ENCODE data around the gene ABCE1.

ABCE1 gene

DNA sequence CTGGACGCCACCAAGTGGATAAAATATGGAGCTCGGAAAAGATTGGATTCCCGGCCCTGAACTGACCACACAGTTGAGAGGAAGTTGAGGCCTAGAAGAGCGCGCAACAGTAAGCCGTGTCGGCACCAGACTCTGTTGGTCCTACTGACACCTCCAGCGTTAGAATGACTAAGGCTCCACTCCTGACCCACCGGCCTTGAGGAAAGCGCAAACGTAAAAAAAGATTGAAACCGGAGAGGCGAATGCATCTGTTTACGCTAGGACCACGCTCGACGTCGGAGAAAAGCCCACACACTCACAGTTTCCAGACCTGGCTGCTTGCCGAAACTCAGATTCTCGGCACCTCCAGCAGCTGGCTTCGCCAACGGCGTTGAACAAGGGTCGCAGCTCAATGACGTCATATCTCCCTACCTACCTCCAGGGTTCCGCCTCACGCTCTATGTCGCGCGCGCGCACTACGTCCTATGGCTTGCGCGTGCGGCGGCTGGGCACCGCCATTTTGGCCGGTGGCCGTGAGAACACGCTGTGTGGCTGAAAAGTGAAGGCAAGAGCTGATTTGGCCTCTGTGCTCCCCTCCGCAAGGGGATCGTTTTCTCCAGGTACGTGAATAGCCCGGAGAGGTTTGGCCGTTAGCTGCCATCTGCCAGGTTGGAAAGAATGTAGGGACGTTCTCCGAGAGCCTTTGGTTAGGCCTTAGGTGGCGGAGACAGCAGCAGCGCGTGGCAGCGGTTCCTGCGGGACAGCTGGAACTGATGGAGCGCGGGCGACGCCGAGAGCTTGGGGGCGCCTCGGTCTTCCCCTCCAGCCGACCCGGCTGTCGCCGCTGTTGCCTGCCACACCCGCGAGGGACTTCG lies at the start of gene ABCE1, which contains the start of gene ANAPC10:
Gene ABCE1 (plus strand): TSS at position 491 of the 854 bp plus-strand sequence. CDS start 6,102 bp downstream, outside the sequence.
Gene ANAPC10 (minus strand): TSS at position 376 of the 854 bp plus-strand sequence. CDS start 2,097 bp downstream, outside the sequence.
- DNase-seq = peak; percentile 95 to 96

GRCh38 chr4:145048817-145049216 lies 49.3 kb upstream of the ABCE1 start:
- DNase-seq = no peak

GRCh38 chr4:145049241-145049640 lies 48.9 kb upstream of the ABCE1 start:
- DNase-seq = no peak

DNA sequence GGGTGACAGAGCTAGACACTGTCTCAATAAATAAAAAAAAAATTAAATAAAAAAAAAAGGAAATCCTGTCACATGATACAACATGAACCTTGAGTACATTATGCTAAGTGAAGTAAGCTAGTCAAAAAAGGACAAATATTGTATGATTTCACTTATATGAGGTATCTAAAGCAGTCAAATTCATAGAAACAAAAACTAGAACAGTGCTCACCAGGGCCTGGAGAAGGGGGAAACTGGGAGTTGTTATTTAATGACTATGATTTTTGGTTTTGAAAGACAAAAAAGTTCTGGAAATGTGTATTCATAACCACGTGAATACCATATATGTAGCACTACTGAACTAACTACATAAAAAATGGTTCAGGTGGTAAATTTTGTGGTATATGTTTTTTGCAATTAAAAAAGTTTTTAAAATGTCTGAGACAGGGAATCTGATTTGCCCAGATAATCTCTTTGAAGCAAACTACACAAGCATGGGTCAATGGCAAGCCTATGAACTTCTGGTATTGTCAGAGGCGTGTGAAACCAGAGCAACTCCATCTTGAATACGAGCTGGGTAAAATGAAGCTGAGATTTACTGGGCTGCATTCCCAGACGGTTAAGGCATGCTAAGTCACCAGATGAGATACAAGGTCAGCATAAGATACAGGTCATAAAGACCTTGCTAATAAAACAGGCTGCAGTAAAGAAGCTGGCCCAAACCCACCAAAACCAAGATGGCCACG lies 42.4 kb upstream of the ABCE1 start:
- no peak for DNase-seq

- no peak for DNase-seq
These were observed 41.6 kb upstream of the ABCE1 start for GRCh38 chr4:145056325-145057130.

DNA sequence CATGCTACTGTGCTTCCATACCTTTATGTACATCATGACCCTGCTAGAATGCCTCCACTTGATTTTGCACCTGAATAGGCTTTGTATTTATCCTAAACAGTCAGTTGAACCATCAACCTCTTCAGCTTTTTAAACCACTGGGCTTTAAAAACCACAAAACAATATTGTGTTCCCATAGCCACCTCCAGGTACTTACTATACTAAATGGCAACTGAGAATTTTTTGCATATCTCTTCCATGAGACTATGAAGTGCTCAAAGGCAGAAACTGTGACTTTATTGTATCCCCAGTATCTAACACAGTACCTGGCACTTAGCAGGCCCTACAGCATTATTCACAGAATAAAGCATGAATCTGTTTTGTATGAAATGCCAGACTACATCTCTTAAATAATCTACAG lies 39.9 kb upstream of the ABCE1 start:
- DNase-seq = no peak

DNA sequence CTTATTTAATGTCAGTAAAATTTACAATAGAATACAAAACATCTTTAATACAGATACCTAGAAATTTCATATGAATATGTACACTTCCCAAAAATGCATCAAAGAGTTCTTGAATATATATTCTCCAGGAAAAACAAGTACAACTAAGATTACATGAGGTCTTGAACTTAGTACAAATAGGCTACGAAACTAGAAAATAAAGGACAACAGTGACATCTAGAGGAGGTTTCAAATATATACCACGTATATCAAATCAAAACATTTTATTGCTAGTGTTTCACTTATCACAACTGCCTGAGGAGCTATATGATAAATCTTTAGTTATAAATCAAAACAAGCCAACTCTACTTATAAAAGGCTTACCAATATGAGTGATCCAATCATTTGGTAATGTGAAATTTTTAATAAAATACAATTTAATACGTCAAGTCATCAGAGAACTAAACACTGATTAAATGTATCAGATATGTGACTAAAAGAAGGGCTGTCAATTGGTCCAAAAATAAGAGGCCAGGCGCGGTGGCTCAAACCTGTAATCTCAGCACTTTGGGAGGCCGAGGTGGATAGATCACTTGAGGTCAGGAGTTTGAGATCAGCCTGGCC lies 36.7 kb upstream of the ABCE1 start:
- DNase-seq = peak in 1 of 2 donors; percentile 60

- no peak for DNase-seq
These were observed 32.0 kb upstream of the ABCE1 start for GRCh38 chr4:145066063-145066501.

DNA sequence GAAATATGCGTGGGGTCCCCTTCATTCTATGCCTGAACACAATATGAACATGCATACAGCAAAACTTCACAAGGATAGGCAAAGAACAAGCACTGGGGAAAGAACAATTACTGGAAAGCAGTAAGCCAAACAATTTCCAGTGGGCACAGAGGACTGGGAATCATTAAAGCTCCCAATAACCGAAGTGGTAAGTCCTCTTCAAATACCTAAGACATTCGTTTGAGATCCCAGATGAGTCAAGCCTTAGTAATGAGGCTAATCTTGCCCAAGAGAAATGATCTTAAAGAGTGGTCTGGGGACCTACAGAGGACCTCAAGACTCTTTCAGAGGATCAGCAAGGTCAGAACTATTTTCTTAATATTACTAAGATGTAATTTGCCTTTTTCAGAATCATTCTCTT lies 28.8 kb upstream of the ABCE1 start:
- no peak for DNase-seq

DNA sequence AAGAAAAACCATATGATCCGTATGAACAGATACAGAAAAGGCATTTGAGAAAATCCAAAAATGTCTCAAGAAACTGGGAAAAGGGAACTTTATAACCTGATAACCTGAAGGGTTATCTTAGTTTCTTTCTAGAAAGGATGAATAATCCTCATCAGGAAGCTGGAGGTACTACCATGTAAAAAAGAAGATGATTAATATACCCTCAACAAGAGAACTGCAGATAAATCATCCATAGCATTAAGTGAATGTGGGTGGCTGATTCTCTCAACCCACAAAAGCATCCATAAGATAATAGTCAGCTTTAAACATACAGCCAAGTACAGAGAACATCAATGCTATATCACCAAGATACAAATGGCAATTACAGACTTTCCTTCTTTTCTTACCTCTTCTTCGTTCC lies 26.6 kb upstream of the ABCE1 start:
- DNase-seq = no peak

GRCh38 chr4:145075742-145076468 lies 22.2 kb upstream of the ABCE1 start:
- DNase-seq = no peak

DNA sequence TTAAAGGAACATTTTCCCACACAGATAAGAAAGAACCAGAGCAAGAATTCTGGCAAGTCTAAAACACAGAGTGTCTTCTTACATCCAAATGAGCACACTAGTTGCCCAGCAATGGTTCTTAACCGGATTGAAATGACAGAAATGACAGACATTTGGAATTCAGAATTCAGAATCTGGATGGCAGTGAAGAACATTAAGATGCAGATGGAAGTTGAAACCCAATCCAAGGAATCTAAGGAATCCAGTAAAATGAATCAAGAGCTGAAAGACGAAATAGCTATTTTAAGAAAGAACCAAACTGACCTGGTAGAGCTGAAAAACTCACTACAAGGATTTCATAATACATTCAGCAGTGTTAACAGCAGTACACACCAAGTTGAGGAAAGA lies 21.6 kb upstream of the ABCE1 start:
- no peak for DNase-seq

DNA sequence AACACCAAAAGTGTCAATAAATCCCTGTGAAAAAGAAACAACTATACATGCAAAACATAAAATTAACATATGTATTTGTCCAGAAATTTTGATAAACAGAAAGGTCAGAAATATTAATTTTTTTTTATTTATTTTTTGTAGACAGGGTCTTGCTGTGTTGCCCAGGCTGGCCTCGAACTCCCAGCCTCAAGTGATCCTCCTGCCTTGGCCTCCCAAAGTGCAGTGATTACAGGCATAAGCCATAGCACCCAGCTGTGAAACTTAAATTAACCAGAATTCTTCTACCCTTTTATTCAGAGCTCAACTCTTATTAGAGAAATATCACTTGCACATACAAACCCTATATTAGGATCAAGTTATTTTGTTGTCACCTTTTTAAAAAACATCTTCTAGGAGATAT lies 16.4 kb upstream of the ABCE1 start:
- DNase-seq = no peak

DNA sequence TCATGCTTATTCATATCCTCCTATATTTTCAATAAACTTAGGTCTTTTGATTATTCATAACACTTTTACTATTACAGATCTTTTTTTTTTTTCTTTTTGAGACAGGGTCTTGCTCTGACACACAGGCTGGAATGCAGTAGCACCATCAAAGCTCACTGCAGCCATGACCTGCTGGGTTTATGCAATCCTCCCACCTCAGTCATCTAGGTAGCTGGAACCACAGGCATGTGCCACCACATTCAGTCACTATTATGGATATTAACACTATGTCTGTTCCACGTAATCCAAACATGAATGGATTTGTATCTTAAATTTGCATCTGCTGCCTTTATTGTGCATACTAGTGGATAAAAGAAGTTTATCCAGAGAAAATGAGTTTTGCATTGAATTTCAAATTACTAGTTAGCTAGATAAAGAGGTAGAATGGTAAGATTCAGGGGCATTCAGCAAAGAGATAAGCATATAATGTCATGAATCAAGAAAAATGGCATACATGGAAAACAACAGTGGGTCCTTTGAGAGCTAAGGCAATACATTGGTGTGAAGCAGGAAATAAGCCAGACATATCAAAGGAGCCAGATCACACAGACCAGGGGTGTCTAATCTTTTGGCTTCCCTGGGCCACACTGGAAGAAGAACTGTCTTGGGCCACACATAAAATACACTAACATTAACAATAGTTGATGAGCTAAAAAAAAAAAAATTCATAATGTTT lies 14.1 kb upstream of the ABCE1 start:
- no peak for DNase-seq

DNA sequence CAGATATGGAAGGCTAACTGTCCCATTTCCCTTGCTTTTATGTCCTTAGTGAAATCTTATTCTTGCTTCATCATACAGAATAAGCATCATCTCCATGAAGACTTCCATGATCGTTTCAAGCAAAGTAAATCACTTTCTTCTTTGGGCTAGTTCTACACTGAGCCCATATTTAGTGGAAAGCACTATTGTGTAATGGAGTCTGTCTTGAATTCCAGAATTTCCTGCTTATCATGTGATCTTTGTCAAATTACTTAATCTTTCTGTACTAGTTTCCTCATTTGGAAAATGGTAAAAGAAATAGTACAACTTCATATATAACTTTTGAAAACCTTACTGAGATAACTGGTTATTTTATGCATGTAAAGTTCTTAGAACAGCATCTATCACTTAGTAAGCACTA lies 7.7 kb upstream of the ABCE1 start:
- no peak for DNase-seq

GRCh38 chr4:145093638-145094037 lies 4.5 kb upstream of the ABCE1 start:
- DNase-seq = no peak

DNA sequence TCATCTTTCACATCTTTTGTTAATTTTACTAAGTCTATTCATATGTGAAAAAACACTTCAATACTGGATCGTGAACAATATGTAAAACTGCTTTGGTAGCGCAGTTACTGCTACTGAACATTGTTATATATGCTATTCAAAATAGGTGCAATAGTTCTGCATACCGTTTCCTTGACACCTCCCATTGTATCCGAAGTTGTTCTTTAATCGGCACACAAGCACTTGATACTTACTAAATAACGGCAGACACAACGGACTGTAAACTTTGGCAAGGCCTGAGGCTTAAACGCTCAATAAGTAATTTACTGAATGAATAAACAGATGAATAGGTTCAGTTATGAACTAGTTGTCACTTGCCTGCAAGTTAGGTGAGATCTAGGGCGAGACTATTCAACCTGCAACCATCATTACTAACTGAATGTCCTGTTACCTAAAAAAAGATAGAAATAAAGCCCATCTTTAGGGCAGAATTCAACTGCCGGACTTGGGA lies 735 bp upstream of the ABCE1 start:
- peak in 1 of 2 donors; percentile 11 for DNase-seq

- DNase-seq = peak; percentile 60
These were observed 545 bp downstream of the ABCE1 start for GRCh38 chr4:145098675-145099037.

DNA sequence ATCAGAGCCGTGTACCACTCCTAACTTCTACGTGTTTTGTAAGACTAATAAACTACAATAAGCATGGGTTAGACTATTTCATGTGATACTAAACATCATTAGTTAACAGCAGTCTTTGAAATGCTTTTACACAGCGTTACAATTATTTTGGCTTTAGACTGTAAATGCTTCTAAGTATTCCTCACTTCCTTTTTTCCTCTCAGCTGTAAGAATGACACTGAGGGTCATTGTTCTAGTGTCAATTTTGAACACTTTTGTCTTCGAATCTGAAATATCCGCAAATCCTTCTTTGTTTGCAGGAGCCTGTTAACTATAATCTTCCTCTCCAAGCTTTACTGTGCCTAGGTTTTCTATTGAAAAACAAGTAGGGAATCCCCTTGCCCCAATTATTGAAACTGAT lies 1.5 kb downstream of the ABCE1 start:
- no peak for DNase-seq

DNA sequence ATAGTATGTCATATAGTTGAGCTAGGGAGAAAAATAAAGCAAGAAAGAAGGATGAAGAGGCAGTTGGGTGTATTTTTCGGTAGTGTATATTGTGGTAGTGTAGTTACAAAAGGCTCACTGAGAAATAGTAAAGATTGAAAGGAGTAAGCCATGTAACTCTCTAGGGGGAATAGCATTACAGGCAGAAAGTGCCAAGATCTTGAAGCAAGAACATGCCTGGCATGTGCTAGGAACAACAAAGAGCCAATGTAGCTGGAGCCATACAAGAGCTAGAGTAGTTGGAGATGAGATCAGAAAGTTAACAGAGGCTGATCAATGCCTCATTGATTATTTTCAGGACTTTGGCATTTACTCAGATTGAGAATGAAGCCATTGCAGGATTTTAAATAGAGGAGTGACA lies 3.0 kb downstream of the ABCE1 start:
- DNase-seq = no peak

DNA sequence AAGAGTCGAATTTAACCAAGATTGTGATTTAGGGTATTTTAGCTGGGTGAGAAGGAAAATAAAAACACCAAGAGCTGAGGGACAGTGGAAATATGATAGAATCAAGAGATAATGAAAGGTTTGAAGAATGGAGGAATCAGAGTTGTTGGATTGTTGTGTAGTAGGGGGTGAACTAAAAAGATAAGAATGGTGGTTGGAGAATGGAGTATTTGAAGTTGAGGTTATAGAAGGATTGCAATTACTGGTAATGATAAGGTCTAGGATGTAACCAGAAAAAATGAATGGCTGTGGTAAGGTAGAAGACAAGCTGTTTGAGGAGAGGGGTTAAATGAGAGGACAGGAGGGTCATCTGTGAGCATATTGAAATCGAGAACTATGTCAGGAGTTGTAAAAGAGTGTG lies 4.5 kb downstream of the ABCE1 start:
- no peak for DNase-seq

All from CD4-positive, alpha-beta T cell treated with Interleukin-4 for 1 hour (primary cell).